Stomach smooth muscle (tissue), 2 donors: ENCODE data around the gene PODXL2.

Experiments used
- H3K27ac ChIP-seq: one replicate; pipeline ENCODE4 v1.7.0; 2013; ENCODE audit warnings: mild to moderate bottlenecking, low read length, inconsistent platforms
- H3K27me3 ChIP-seq, 2 donors: one replicate each; pipeline ENCODE4 v1.7.0; 2013; ENCODE audit warnings: low read length in 2 of 2; ENCODE audit not compliant: insufficient read depth in 2 of 2, control insufficient read depth in 1 of 2
- H3K36me3 ChIP-seq, 2 donors: one replicate each; pipeline ENCODE4 v1.7.0; 2013; ENCODE audit warnings: low read length in 2 of 2; ENCODE audit not compliant: control insufficient read depth in 2 of 2, insufficient read depth in 2 of 2
- H3K4me1 ChIP-seq: one replicate; pipeline ENCODE4 v1.7.0; 2013; ENCODE audit warnings: low read length; ENCODE audit not compliant: control insufficient read depth, insufficient read depth
- H3K4me3 ChIP-seq, 2 donors: one replicate each; pipeline ENCODE4 v1.7.0; 2013; ENCODE audit warnings: low read length in 2 of 2
- H3K9ac ChIP-seq, 2 donors: one replicate each; pipeline ENCODE4 v1.7.0; 2013; ENCODE audit warnings: low read length in 2 of 2, mild to moderate bottlenecking in 1 of 2
- H3K9me3 ChIP-seq, 2 donors: one replicate each; pipeline ENCODE4 v1.7.0; 2013; ENCODE audit warnings: low read length in 2 of 2; ENCODE audit not compliant: control insufficient read depth in 2 of 2
- donor health status: healthy.
- donor health status: Pancreatic carcinoma.

Gene PODXL2

DNA sequence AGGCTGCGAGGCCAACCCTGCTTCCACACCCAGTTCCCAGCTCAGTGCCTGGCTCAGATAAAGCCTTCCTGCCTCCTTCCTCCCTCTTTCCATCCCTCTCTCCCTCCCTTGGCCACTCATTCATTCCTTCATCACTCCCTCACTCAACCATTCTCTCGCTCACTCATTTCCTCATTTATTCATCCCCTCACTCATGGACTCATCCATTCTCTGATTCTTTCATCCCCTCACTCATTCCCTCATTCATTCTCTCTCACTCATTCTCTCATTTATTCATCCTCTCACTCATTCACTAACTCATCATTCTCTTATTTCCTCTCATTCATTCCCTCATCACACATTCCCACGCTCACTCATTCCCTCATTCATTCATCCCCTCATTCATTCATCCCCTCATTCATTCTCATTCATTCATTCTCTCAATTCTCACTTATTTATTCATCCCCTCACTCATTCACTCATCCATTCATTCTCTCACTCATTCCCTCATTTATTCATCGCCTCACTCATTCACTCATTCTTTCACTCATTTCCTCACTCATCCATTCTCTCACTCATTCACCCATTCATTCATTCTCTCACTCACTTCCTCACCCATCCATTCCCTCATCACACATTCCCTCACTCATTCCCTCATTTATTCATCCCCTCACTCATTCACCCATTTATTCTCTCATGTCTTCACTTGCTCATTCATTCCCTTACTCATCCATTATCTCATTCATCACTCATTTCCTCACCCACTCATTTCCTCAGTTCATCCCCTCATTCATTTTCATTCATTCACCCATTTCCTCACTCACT lies 56.9 kb downstream of the PODXL2 start:
- Histone ChIP-seq H3K4me1 (peaks cover 33% of the 10 kb centered on the region), H3K27ac (no peak overlapping the region), H3K27me3 (no peaks in the 10 kb centered on the region), H3K36me3 (no peaks in the 10 kb centered on the region), H3K9me3 (no peaks in the 10 kb centered on the region), H3K9ac (no peak overlapping the region), H3K4me3 (no peak overlapping the region)

DNA sequence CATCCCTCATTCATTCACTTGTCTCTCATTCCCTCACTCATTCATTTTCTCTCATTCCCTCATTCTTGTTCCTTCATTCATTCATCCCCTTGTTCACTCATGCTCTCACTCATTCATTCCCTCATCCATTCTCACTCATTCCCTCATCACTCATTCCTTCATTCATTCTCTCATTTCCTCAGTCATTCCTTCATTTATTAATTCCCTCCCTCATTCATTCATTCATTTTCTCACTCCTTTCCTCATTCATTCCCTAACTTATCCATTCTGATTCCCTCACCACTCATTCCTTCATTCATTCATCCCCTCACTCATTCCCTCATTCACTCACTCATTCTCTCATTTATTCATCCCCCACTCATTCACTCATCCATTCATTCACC lies 57.5 kb downstream of the PODXL2 start:
- Histone ChIP-seq H3K27me3 (no peaks in the 10 kb centered on the region), H3K9me3 (no peaks in the 10 kb centered on the region), H3K36me3 (peaks cover 0 to 2% of the 10 kb centered on the region in 2 donors), H3K4me3 (no peak overlapping the region), H3K27ac (no peak overlapping the region), H3K9ac (no peak overlapping the region), H3K4me1 (peaks cover 38% of the 10 kb centered on the region)

DNA sequence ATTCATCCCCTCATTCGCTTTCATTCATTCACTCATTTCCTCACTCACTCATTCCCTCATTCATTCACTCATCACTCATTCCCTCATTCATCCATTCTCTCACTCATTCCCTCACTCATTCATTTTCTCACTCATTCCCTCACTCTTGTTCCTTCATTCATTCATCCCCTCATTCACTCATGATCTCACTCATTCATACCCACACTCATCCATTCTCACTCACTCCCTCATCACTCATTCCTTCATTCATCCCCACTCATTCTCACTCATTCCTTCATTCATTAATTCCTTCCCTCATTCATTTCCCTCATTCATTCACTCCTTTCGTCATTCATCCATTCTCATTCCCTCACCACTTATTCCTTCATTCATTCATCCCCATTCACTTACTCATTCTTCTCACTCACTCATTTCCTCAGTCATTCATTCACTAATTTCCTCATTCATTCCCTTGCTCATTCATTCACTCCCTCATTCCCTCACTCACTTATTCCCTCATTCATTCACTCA lies 58.3 kb downstream of the PODXL2 start:
- H3K27ac ChIP-seq, result no peak overlapping the region
- peaks cover 38% of the 10 kb centered on the region for H3K4me1 ChIP-seq
- no peaks in the 10 kb centered on the region for H3K9me3 ChIP-seq
- H3K27me3 ChIP-seq, result no peaks in the 10 kb centered on the region
- peaks cover 2 to 6% of the 10 kb centered on the region in 2 donors for H3K36me3 ChIP-seq
- H3K9ac ChIP-seq, result no peak overlapping the region
- no peak overlapping the region for H3K4me3 ChIP-seq

GRCh38 chr3:127688022-127688415 lies 59.0 kb downstream of the PODXL2 start:
- peak overlapping the region; percentile 43 to 68 for H3K9ac ChIP-seq

GRCh38 chr3:127688416-127689265 lies 59.7 kb downstream of the PODXL2 start:
- no peaks in the 10 kb centered on the region for H3K9me3 ChIP-seq
- H3K27ac ChIP-seq, result peak overlapping the region; percentile 80
- H3K27me3 ChIP-seq, result no peaks in the 10 kb centered on the region
- H3K9ac ChIP-seq, result peak overlapping the region; percentile 58 to 68
- H3K4me3 ChIP-seq, result no peak overlapping the region
- H3K36me3 ChIP-seq, result peaks cover 9 to 15% of the 10 kb centered on the region in 2 donors
- H3K4me1 ChIP-seq, result peaks cover 38% of the 10 kb centered on the region

More at GRCh38 chr3:127688022-127688415, 59.0 kb downstream of the PODXL2 start:
- Histone ChIP-seq H3K27ac (peak overlapping the region; percentile 80), H3K36me3 (peaks cover 6 to 14% of the 10 kb centered on the region in 2 donors), H3K4me1 (peaks cover 38% of the 10 kb centered on the region), H3K27me3 (no peaks in the 10 kb centered on the region), H3K4me3 (no peak overlapping the region), H3K9me3 (no peaks in the 10 kb centered on the region)

GRCh38 chr3:127689266-127689860 lies 60.4 kb downstream of the PODXL2 start:
- Histone ChIP-seq H3K27me3 (no peaks in the 10 kb centered on the region), H3K9me3 (no peaks in the 10 kb centered on the region), H3K4me1 (peaks cover 38% of the 10 kb centered on the region), H3K27ac (peak overlapping the region; percentile 80), H3K9ac (peak overlapping the region; percentile 58 to 66), H3K4me3 (no peak overlapping the region), H3K36me3 (peaks cover 9 to 15% of the 10 kb centered on the region in 2 donors)

GRCh38 chr3:127690106-127690505 lies 61.1 kb downstream of the PODXL2 start:
- Histone ChIP-seq H3K9me3 (no peaks in the 10 kb centered on the region), H3K36me3 (peaks cover 9 to 16% of the 10 kb centered on the region in 2 donors), H3K4me1 (peaks cover 41% of the 10 kb centered on the region), H3K4me3 (peak overlapping the region in 1 of 2 donors; percentile 8), H3K27me3 (no peaks in the 10 kb centered on the region), H3K9ac (peak overlapping the region; percentile 58), H3K27ac (peak overlapping the region; percentile 80)

DNA sequence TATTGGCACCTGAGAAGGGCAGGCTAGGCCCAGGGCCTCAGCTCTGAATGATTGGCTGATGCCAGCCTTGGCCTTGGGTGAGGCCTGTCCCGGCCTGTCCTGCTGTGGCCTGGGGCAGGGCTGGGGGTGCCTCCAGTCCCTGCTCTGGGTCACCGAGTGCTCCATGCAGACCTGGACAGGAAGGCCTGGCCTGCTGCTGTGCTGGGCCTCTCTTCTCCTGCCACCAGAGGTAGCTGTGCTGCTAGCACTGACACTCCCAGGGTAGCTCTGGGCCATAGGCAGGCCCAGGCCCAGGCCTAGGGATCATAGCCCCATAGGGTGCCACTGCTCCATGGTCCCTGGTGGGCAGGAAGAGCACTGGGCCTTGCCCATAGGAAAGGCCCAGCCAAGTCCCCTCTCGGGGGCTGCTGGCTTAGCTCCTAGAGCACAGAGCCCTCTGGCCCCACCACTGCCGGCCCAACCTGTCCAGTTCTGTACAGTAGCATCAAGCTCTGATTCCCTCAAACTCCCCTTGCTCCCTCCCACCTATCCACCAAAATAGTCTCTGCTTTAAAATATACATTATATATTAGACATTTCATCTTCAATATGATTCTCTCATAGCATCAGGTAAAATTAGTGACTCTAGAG lies 62.0 kb downstream of the PODXL2 start:
- Histone ChIP-seq H3K4me1 (peaks cover 42% of the 10 kb centered on the region), H3K4me3 (no peak overlapping the region), H3K36me3 (peaks cover 9 to 16% of the 10 kb centered on the region in 2 donors), H3K27ac (peak overlapping the region; percentile 80), H3K27me3 (no peaks in the 10 kb centered on the region), H3K9me3 (no peaks in the 10 kb centered on the region), H3K9ac (peak overlapping the region; percentile 58)

DNA sequence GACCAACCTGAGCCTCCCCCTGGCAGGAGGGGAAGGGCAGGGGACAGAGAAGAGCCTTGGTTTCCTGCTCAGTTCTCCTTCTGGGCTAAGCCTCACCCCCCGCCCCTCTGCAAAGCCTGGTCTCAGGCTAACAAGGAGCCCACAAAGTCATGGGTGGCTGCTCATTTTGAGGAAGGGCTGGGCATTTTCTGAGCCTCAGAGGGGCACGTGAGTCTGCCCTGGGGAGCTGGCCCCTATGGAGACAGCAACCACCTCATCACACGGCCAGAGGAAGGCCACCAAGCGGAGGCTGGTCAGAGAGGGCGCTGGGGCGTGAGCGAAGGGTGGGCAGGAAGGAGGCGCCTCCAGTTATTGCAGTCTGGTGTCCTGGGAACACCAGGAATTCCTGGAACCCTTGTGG lies 62.5 kb downstream of the PODXL2 start:
- Histone ChIP-seq H3K9ac (peak overlapping the region in 1 of 2 donors; percentile 58), H3K27ac (peak overlapping the region; percentile 80), H3K4me1 (peaks cover 47% of the 10 kb centered on the region), H3K9me3 (no peaks in the 10 kb centered on the region), H3K27me3 (no peaks in the 10 kb centered on the region), H3K4me3 (no peak overlapping the region), H3K36me3 (peaks cover 9 to 16% of the 10 kb centered on the region in 2 donors)

DNA sequence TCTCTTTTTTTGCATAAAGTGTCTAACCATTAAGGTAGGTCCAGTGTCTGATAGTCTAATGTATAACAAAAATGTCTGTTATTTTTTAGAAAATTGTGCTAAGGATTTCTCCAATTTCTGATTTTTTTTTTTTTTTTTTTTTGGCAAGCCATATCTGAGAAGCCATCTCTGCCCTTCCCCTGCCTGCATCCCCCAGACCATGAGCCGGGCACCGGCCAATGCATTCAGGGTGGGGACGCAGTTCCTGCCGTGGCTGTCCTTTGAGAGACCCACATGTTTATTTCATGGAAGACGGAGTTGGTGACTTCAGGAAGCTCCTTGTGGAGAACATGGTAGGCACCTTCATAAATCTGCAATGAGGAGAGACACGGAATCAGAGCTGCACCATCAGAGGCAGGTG lies 63.0 kb downstream of the PODXL2 start:
- Histone ChIP-seq H3K9me3 (no peaks in the 10 kb centered on the region), H3K27ac (no peak overlapping the region), H3K4me1 (peaks cover 51% of the 10 kb centered on the region), H3K27me3 (no peaks in the 10 kb centered on the region), H3K4me3 (no peak overlapping the region), H3K36me3 (peaks cover 9 to 16% of the 10 kb centered on the region in 2 donors), H3K9ac (no peak overlapping the region)
